ENCODE results near the gene ZNF865. TPM values are rescaled to one million over a fixed set of nuclear protein-coding genes. Genes with fewer than 3 reads are reported as not detected.

ZNF865 gene
- total RNA-seq, 1 donor from 2014 or later, result 18.9 TPM

- CTCF ChIA-PET, result no interaction called here
- peaks cover 16% of the 10 kb centered on the region for H3K4me1 Mint-ChIP-seq
These were observed 28.7 kb upstream of the ZNF865 start for GRCh38 chr19:55576746-55577145.

GRCh38 chr19:55578031-55578760, 27.3 kb upstream of the ZNF865 start:
- H3K9me3 Mint-ChIP-seq, result no peaks in the 10 kb centered on the region
- peaks cover 17% of the 10 kb centered on the region for H3K36me3 Mint-ChIP-seq (ENCODE audit: low read depth)
- no peak overlapping the region for H3K4me3 Mint-ChIP-seq
- ChIA-PET CTCF (no interaction called here), POLR2A (no interaction called here)
- H3K27me3 Mint-ChIP-seq, result no peaks in the 10 kb centered on the region
- H3K27ac Mint-ChIP-seq, result no peak overlapping the region
- DNase-seq (no peak), ATAC-seq (ENCODE audit: low read depth) (no peak)
- H3K4me1 Mint-ChIP-seq, result peaks cover 20% of the 10 kb centered on the region
- intact Hi-C loops (cut with micrococcal nuclease), result no loop called here
- no peak for TF ChIP-seq CTCF (IDR thresholded peaks at IDR 0.05)

More at GRCh38 chr19:55576746-55577145, 28.7 kb upstream of the ZNF865 start:
- intact Hi-C loops (cut with micrococcal nuclease), result no loop called here
- no peaks in the 10 kb centered on the region for H3K27me3 Mint-ChIP-seq
- H3K4me3 Mint-ChIP-seq, result no peak overlapping the region
- H3K9me3 Mint-ChIP-seq, result no peaks in the 10 kb centered on the region
- TF ChIP-seq CTCF (IDR thresholded peaks at IDR 0.05), result no peak
- DNase-seq, result no peak
- no peak overlapping the region for H3K27ac Mint-ChIP-seq
- H3K36me3 Mint-ChIP-seq (ENCODE audit: low read depth), result peaks cover 17% of the 10 kb centered on the region
- no peak for ATAC-seq (ENCODE audit: low read depth)
- POLR2A ChIA-PET, result interaction anchor here (0.7 kb wide), 1 partner anchor 237 kb away, joined by 3 read pairs; the partner anchor contains the start of gene KMT5C

- H3K4me3 Mint-ChIP-seq, result peak overlapping the region; percentile 84
- TF ChIP-seq CTCF (IDR thresholded peaks at IDR 0.05), result no peak
- no peaks in the 10 kb centered on the region for H3K9me3 Mint-ChIP-seq
- DNase-seq, result no peak
- ChIA-PET POLR2A (no interaction called here), CTCF (no interaction called here)
- H3K27me3 Mint-ChIP-seq, result no peaks in the 10 kb centered on the region
- H3K27ac Mint-ChIP-seq, result peak overlapping the region; percentile 75
- ATAC-seq (ENCODE audit: low read depth), result no peak
- peaks cover 17% of the 10 kb centered on the region for H3K36me3 Mint-ChIP-seq (ENCODE audit: low read depth)
- intact Hi-C loops (cut with micrococcal nuclease), result no loop called here
- peaks cover 20% of the 10 kb centered on the region for H3K4me1 Mint-ChIP-seq
These were observed 26.4 kb upstream of the ZNF865 start for GRCh38 chr19:55578761-55579747.

GRCh38 chr19:55579766-55580621, 25.5 kb upstream of the ZNF865 start:
- TF ChIP-seq CTCF (IDR thresholded peaks at IDR 0.05), result no peak
- ATAC-seq (ENCODE audit: low read depth) (peak; percentile 39), DNase-seq (no peak)
- Mint-ChIP-seq H3K9me3 (no peaks in the 10 kb centered on the region), H3K4me1 (peaks cover 24% of the 10 kb centered on the region), H3K4me3 (peak overlapping the region; percentile 84), H3K27ac (peak overlapping the region; percentile 75), H3K27me3 (no peaks in the 10 kb centered on the region), H3K36me3 (ENCODE audit: low read depth) (peaks cover 17% of the 10 kb centered on the region)
- ChIA-PET POLR2A (interaction anchor here (0.6 to 2.5 kb wide), 6 partner anchors 19 to 321 kb away, joined by 3 to 15 read pairs (median 4); partner anchors contain the start of genes FIZ1, PPP6R1 and ZNF524), CTCF (interaction anchor here (1.0 to 1.2 kb wide), 2 partner anchors 75 to 76 kb away, joined by 3 read pairs; partner anchors contain the start of gene U2AF2)
- intact Hi-C loops (cut with micrococcal nuclease), result loop anchor here (2.0 kb wide), 4 partner anchors 19 to 95 kb away; partner anchors contain the start of genes EPN1, FIZ1, U2AF2 and ZNF580
